Activated naive CD4-positive, alpha-beta T cell treated with anti-CD3 and anti-CD28 coated beads, Interleukin-2, amount 50 U/mL, for 72 hours (primary cell): ENCODE data around the gene STIMATE. TPM values are rescaled to one million over a fixed set of nuclear protein-coding genes. Genes with fewer than 3 reads are reported as not detected.

Experiments used
- ATAC-seq, 2 donors: fragments of 150-1000 bp; cut with Tn5 transposase; 2 replicates each; pipeline ENCODE4 v1.10.0; 2021; ENCODE audit warnings: mild to moderate bottlenecking in 2 of 2, moderate library complexity in 2 of 2
- DNase-seq, 2 donors: peaks; one replicate each; pipeline ENCODE4 v3.0.0; 2021 to 2022; ENCODE audit warnings: low spot score in 2 of 2
- H3K27ac Mint-ChIP-seq, 2 donors: one replicate each; pipeline ENCODE4 v1.8.0; 2022; ENCODE audit warnings: mild to moderate bottlenecking in 2 of 2, mixed read lengths in 2 of 2
- H3K36me3 Mint-ChIP-seq, 2 donors: one replicate each; pipeline ENCODE4 v1.8.0; 2022; ENCODE audit warnings: mixed read lengths in 2 of 2
- H3K9me3 Mint-ChIP-seq, 2 donors: one replicate each; pipeline ENCODE4 v1.8.0; 2022; ENCODE audit warnings: mixed read lengths in 2 of 2
- total RNA-seq, 2 donors: library from RNA; stranded (reverse); gene quantifications; one replicate each; pipeline ENCODE4 v1.2.3, GENCODE V29; 2022

Gene STIMATE
- total RNA-seq, 2 donors from 2014 or later, result 16.6 to 24.0 TPM

- Mint-ChIP-seq H3K27ac (no peak overlapping the region), H3K9me3 (no peaks in the 10 kb centered on the region), H3K36me3 (no peaks in the 10 kb centered on the region)
- DNase-seq (no peak), ATAC-seq (no peak)
These were observed 69.9 kb downstream of the STIMATE start for GRCh38 chr3:52827441-52827840.

DNA sequence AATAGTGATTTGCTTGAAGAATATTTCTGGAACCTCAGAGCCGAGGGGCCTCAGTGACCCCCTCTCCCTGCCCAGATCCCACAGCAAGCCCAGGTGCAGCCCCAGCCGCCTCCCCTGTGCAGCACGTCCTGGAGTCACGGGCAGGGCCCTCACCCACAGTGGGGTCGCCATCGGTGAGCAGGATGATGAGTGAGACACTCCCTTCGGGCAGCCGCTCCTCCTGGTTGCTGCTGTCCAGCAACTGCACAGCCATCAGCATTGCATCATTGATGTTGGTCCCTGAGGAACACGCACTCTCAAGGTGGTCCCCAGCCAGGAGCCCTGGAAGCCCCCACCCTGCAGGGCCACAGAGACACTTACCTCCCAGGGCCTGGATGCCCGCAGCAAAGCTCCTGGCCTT, 73.3 kb downstream of the STIMATE start:
- DNase-seq (no peak), ATAC-seq (no peak)
- Mint-ChIP-seq H3K9me3 (no peaks in the 10 kb centered on the region), H3K27ac (no peak overlapping the region), H3K36me3 (no peaks in the 10 kb centered on the region)

- no peak overlapping the region for H3K27ac Mint-ChIP-seq
- no peaks in the 10 kb centered on the region for H3K9me3 Mint-ChIP-seq
- no peak for ATAC-seq
- H3K36me3 Mint-ChIP-seq, result no peaks in the 10 kb centered on the region
- DNase-seq, result no peak
These were observed 75.0 kb downstream of the STIMATE start for GRCh38 chr3:52822363-52822762.

DNA sequence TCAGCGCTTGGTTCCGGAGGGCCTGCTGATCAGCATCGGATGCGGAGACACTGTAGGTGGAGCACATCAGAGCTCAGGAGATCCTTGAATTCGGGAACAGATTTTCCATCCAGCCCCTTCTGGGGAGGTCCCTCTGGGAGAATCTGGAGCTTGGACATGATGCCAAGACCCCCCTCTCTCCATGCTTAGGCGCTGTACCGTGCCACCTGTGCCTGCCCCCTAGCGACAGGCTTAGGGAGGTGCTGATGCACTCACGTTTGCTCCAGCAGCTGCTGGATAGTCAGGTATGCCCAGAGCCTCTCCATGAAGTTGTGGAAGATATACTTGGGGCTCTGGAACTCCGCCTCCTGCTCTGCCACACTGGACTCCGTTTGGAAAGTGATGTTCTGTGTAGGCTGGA, 76.6 kb downstream of the STIMATE start:
- DNase-seq, result peak in 1 of 2 donors; percentile 38

GRCh38 chr3:52819936-52820335, 77.4 kb downstream of the STIMATE start:
- ATAC-seq (no peak), DNase-seq (no peak)
- Mint-ChIP-seq H3K9me3 (no peaks in the 10 kb centered on the region), H3K36me3 (no peaks in the 10 kb centered on the region), H3K27ac (no peak overlapping the region)

More for the DNA sequence above, 76.6 kb downstream of the STIMATE start:
- Mint-ChIP-seq H3K27ac (no peak overlapping the region), H3K36me3 (no peaks in the 10 kb centered on the region), H3K9me3 (no peaks in the 10 kb centered on the region)
- peak; percentile 61 to 63 for ATAC-seq

DNA sequence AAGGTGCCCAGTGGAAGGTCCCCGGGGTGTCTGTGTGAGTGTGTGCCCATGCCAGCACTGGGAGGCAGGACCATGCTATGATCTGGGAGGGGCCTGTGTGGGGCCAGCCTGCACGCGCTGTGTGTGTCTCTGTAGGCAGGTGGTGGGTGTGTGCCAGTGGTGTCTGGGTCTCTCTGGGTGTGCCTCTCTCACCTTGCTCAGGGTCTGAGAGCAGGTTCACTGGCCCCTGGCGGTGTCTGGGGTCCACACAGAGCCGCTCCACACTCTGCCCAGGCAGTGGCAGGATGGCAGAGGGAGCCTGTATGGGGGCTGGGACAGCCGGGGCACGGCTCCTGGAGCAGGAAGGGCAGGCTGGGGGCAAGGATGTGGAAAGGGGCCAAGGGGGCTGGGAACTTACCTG, 79.5 kb downstream of the STIMATE start:
- DNase-seq (no peak), ATAC-seq (peak in 1 of 2 donors; percentile 22)
- H3K27ac Mint-ChIP-seq, result peak overlapping the region in 1 of 2 donors; percentile 46
- H3K36me3 Mint-ChIP-seq, result no peaks in the 10 kb centered on the region
- no peaks in the 10 kb centered on the region for H3K9me3 Mint-ChIP-seq

- Mint-ChIP-seq H3K27ac (no peak overlapping the region), H3K36me3 (no peaks in the 10 kb centered on the region), H3K9me3 (no peaks in the 10 kb centered on the region)
- no peak for DNase-seq
- ATAC-seq, result no peak
These were observed 80.1 kb downstream of the STIMATE start for GRCh38 chr3:52817221-52817620.

DNA sequence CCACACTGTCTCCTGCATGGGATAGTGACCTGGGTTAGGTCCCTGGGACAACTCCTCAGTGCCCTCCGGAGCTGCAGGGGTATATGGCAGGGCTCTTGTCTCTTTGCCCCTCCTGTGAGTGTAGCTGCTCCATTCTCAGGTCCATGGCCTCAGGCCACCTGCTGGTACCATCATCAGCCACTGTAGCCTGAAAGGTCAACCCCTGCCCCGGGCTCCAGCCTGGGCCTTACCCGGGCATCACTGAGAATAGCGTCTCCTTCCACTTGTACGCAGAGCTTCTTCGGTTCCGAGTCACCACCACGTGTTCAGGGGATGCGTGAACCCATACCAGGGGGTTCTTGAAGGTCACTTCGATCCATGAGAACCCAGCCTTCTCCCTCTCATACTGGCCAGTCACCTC, 80.7 kb downstream of the STIMATE start:
- ATAC-seq (no peak), DNase-seq (no peak)
- H3K36me3 Mint-ChIP-seq, result no peaks in the 10 kb centered on the region
- no peak overlapping the region for H3K27ac Mint-ChIP-seq
- H3K9me3 Mint-ChIP-seq, result no peaks in the 10 kb centered on the region

DNA sequence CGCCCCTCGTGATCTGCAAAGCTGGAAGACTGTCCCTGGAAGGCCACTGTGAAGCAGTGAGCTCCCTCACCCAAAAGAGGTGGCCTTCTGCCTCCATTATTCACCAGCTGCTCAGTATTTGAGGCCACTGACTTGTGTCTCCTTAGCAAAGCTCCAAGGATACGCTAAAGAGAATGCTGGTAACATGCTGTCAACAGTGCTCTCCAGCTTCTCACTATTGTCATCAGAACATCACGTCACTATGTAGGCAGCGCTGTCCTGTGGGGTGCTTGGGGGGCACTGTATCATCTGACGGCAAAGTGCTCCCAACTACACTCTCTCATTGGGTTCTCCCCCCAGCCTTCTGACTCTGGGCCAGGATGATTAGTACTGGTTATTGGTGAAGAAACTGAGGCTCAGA, 81.1 kb downstream of the STIMATE start:
- Mint-ChIP-seq H3K9me3 (no peaks in the 10 kb centered on the region), H3K27ac (no peak overlapping the region), H3K36me3 (no peaks in the 10 kb centered on the region)
- ATAC-seq (no peak), DNase-seq (no peak)

DNA sequence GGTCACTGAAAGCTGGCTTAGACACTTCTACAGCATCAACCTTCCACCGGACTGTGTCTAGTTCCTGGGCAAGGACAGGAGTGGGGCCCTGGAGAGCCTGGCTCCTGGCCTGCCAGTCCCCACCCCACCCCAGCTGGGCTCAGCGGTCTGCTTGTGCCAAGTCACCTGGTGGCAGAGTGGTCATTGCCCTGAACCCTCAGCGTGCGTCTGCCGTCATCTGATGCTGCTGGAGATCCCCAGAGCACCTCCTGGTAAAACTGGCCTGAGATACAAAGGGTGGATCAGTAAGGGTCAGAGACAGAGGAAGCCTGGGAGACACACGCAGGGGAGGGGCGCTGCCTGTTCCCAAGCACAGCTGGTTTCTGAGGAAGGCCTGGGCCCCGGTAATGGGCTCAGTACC, 83.5 kb downstream of the STIMATE start:
- Mint-ChIP-seq H3K9me3 (no peaks in the 10 kb centered on the region), H3K27ac (peak overlapping the region; percentile 15 to 61), H3K36me3 (no peaks in the 10 kb centered on the region)
- ATAC-seq, result no peak
- no peak for DNase-seq

- ATAC-seq, result no peak
- H3K27ac Mint-ChIP-seq, result peak overlapping the region in 1 of 2 donors; percentile 61
- DNase-seq, result no peak
- no peaks in the 10 kb centered on the region for H3K36me3 Mint-ChIP-seq
- no peaks in the 10 kb centered on the region for H3K9me3 Mint-ChIP-seq
These were observed 85.8 kb downstream of the STIMATE start for GRCh38 chr3:52811452-52812011.

DNA sequence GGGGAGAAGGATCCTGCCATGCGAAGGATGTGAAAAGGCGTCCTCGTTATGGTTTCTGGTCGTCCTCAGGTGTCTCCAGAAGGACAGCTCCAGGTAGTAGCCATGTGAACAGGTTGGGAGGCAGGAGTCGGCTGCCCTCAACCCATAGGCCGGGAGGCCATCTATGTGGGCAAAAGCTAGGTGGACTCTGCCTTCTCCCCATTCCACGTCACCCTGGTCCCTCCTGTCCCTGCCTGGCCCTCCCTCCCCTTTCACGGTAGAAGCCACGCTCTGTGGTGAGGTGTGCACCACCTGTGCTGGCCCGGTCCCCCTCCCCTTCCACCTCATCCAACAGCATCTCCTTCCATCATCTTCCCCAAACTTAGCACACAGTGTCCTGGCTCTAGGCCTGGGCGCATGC, 86.4 kb downstream of the STIMATE start:
- H3K27ac Mint-ChIP-seq, result no peak overlapping the region
- no peak for ATAC-seq
- DNase-seq, result no peak
- H3K9me3 Mint-ChIP-seq, result no peaks in the 10 kb centered on the region
- no peaks in the 10 kb centered on the region for H3K36me3 Mint-ChIP-seq

DNA sequence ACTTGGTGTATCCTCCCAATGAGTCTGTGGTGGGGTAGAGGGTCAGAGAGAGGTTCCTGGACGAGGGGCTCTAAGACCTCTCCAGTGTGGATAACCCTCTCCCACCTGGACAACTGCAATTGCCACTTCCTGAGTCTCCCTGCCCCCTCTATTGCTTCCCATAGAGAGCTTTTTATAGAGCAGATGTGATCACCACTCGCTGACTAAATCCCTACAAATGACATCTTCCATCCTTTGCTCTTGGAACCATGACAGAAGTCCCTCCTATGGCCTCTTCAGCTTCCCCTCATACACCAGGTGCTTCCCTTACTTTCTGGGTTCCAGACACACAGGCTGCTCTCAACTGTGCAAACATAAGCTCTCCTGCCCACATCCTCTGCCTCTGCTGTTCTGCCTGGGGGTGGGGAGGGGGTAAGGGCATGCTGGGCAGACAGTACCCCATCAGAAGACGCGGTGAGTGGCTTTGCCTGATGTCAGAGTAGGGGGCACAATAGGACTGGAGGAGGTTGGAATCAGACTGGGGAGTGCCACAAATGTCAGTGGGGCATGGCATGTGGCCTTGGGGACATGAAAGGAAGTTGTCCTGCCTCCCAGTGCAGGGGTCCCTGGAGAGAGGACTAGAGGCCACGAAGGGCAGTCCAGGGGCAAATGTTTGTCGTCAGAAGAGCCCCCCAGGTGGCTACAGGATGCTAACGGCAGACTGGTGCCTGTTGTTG, 87.5 kb downstream of the STIMATE start:
- Mint-ChIP-seq H3K27ac (peak overlapping the region in 1 of 2 donors; percentile 31), H3K36me3 (no peaks in the 10 kb centered on the region)
- ATAC-seq, result no peak

GRCh38 chr3:52809149-52809548, 88.2 kb downstream of the STIMATE start:
- ATAC-seq, result no peak
- no peak overlapping the region for H3K27ac Mint-ChIP-seq
- H3K36me3 Mint-ChIP-seq, result no peaks in the 10 kb centered on the region
- H3K9me3 Mint-ChIP-seq, result no peaks in the 10 kb centered on the region
- no peak for DNase-seq

More for the DNA sequence above, 87.5 kb downstream of the STIMATE start:
- H3K9me3 Mint-ChIP-seq, result no peaks in the 10 kb centered on the region
- DNase-seq, result no peak

DNA sequence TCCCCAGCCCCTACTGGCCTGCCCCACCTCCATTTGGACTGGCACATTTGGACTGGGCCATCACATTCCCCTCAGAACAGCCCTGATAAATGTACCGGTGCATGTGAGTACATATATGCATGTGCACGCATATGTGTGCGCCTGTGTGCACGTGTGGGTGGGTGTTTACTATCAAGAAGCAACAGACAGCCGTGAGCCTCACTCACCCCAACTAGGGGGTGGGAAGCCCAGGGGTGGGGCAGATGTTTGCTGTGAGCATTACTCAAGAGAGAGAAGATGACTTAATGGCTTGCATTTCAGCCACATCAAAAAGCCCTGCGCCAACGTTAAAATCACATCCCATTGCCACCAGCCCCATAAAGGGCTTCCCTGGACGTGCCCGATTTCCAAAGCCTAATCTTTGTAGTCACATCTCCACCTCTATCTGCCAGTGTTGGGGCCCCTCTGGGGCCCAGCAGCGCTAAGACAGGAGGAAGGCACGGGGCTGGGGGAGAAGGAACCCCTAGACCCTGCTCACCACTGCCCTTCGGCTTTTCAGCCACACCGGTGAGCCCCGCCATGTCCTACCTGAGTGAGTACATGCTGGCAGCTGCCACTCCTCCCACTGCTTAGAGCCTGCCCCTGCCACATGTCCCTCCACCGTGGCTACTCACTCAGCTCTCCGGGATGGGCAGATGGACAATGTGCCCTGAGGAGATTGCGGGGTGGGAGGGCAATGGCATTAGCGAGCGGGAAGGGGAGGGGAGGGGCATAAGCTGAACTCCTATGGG, 91.9 kb downstream of the STIMATE start:
- H3K27ac Mint-ChIP-seq, result no peak overlapping the region
- no peak for ATAC-seq
- no peaks in the 10 kb centered on the region for H3K36me3 Mint-ChIP-seq
- DNase-seq, result no peak
- no peaks in the 10 kb centered on the region for H3K9me3 Mint-ChIP-seq

- DNase-seq (no peak), ATAC-seq (no peak)
- Mint-ChIP-seq H3K27ac (no peak overlapping the region), H3K36me3 (no peaks in the 10 kb centered on the region), H3K9me3 (no peaks in the 10 kb centered on the region)
These were observed 95.5 kb downstream of the STIMATE start for GRCh38 chr3:52801839-52802238.

- Mint-ChIP-seq H3K27ac (no peak overlapping the region), H3K9me3 (no peaks in the 10 kb centered on the region), H3K36me3 (no peaks in the 10 kb centered on the region)
- DNase-seq, result no peak
- ATAC-seq, result no peak
These were observed 97.3 kb downstream of the STIMATE start for GRCh38 chr3:52800079-52800478.
